Ovary (tissue), 9 donors: ENCODE measurements around the gene PPP1R1B. TPM values are rescaled to one million over a fixed set of nuclear protein-coding genes. Genes with fewer than 3 reads are reported as not detected.
A peak's percentile ranks its signal among the peaks of the same experiment; 100 is the strongest.

Experiments used
- DNase-seq, 5 donors: peaks; one replicate each; pipeline ENCODE4 v3.0.0-alpha.2; 2019 to 2020
- H3K27ac ChIP-seq, 2 donors: fragments of 200-600 bp; one replicate each; pipeline versions ENCODE4 v1.5.1 to v1.8.0; 2019 to 2022
- H3K27me3 ChIP-seq: fragments of 200-600 bp; one replicate; pipeline ENCODE4 v1.8.0; 2022
- H3K36me3 ChIP-seq: fragments of 200-600 bp; sonication (generic); one replicate; pipeline ENCODE4 v1.5.1; 2019
- H3K4me1 ChIP-seq: one replicate; pipeline ENCODE4 v1.8.1; 2013; ENCODE audit warnings: mild to moderate bottlenecking, moderate library complexity; ENCODE audit not compliant: insufficient read depth
- H3K4me3 ChIP-seq: fragments of 200-600 bp; sonication (generic); one replicate; pipeline ENCODE4 v1.5.1; 2017
- H3K9me3 ChIP-seq, 2 donors: fragments of 200-600 bp in 1 of 2; sonication (generic) in 1 of 2; one replicate each; pipeline versions ENCODE4 v1.5.1 to v1.8.1; 2013 to 2019; ENCODE audit warnings: mild to moderate bottlenecking in 1 of 2, moderate library complexity in 1 of 2
- EP300 ChIP-seq: sonication (generic); formaldehyde crosslinking; IDR thresholded peaks from one replicate; pipeline ENCODE4 v1.6.1; 2017; ENCODE audit warnings: antibody characterized with exemption
- POLR2A ChIP-seq: fragments of 450-650 bp; IDR thresholded peaks from one replicate; pipeline ENCODE4 v1.6.1; 2017; ENCODE audit warnings: antibody characterized with exemption, mild to moderate bottlenecking, moderate library complexity
- WGBS, 3 donors: extraction: QIAGEN DNeasy Blood & Tissue Kit in 1 of 3; methylation state at CpG; one replicate each; pipeline versions ENCODE4 v1.1.5 to v1.1.7; 2013 to 2017; 5-methylcytosine and 5-hydroxymethylcytosine counted together
- intact Hi-C, 4 donors: fragments of 100-400 bp; cut with DNase I; formaldehyde crosslinking; loops; one replicate each; pipeline versions ENCODE4 v1.11.0 to v1.15.1; 2022 to 2023
- polyA plus RNA-seq, 2 donors: library from polyadenylated mRNA; stranded (reverse); fragments of 200-250 nt in 1 of 2; fragments of 350-450 nt in 1 of 2; fragmentation: Illumina TruSeq in 1 of 2; extraction: RNeasy Lipid Tissue Mini Kit (QIAGEN cat#74804) in 1 of 2; gene quantifications; one replicate each; pipeline ENCODE4 v1.2.3, GENCODE V29; 2013 to 2014
- total RNA-seq, 7 donors: library from RNA; depleted of rRNA in 2 of 7; stranded (reverse); fragments of >200 nt in 2 of 7; fragmentation: NEBNext Ultra II Directional in 3 of 7; extraction: Animal tissue kit (Norgen Biotek cat#: 25700) in 3 of 7; gene quantifications; one replicate each; pipeline versions ENCODE4 v1.1.0 to v1.2.4, GENCODE V29; 2016 to 2023
- TF ChIP-seq, protein P1 (sequence below), 3 donors: fragments of 450-650 bp in 2 of 3; fragments of 200-600 bp in 1 of 3; IDR thresholded peaks; one replicate each; pipeline versions ENCODE4 v1.5.1 to v1.8.0; 2016 to 2022; ENCODE audit warnings: antibody characterized with exemption in 3 of 3, mild to moderate bottlenecking in 1 of 3
- donor health status: DM: no; HTN: no; CAD: no; lungs with moderate emphysema.
- donor health status: DM: no; HTN: no; CAD: no.
- donor health status: Bipolar disorder and iron deficiency.
- donor health status: DM: yes; HTN: yes; CAD: no.
- donor health status: DM: no; HTN: no; CAD: no.
- donor health status: DM: yes; HTN: yes; CAD: no.

The PPP1R1B gene
- total and polyA plus RNA-seq, 9 donors, result 0.43 to 23.0 (median 10.1) TPM

DNA sequence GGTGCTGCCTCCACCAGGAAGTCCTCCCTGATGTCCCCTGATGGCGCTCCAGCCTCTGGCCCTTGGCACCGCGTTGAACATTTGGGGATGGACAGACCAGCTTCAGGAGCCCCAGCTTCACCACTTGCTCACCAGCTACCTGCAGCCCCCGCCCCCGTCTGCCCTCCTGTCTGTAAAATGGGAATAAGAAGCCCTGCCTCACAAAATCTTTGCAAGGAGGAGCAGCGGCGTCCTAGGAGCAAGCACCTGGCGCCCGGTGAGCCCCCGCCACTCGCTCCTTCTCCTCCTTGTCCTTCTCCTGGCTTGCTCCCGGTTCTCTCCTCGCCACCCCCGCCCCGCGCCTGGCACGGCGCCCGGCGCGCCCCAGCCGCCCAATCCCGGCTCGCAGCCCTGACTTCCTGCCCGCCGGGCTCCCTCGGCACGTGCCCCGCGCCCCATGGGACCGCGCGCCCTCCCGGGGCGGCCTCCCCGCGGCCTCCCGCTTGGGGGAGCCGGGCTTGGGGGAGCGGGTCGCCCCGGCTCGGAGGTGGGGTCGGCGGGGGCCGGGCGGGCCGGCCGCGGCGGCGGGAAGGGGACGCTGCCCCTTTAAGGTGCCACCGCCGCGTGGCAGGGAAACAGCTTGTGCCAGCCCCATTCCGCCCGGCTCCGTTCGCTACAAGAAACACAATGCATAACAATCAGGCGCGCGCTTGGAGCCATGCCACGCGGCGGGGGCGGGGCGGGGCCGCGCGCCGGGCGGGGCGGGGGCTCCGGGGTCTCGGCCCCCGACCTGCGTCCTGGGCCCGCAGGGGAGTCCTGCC, 9.1 kb upstream of the PPP1R1B start:
- H3K4me1 ChIP-seq, result peaks cover 2% of the 10 kb centered on the region
- H3K27ac ChIP-seq, result no peak overlapping the region
- no peaks in the 10 kb centered on the region for H3K36me3 ChIP-seq
- 1 to 3% (median 2%) methylated on average over 18 to 79 of the region's 79 CpGs for WGBS, 3 donors
- H3K27me3 ChIP-seq, result no peaks in the 10 kb centered on the region
- intact Hi-C loops, result no loop called here
- peak in 4 of 5 donors; percentile 43 to 73 (median 60) for DNase-seq
- TF ChIP-seq POLR2A (no peak), EP300 (no peak)
- TF ChIP-seq, protein P1, sequence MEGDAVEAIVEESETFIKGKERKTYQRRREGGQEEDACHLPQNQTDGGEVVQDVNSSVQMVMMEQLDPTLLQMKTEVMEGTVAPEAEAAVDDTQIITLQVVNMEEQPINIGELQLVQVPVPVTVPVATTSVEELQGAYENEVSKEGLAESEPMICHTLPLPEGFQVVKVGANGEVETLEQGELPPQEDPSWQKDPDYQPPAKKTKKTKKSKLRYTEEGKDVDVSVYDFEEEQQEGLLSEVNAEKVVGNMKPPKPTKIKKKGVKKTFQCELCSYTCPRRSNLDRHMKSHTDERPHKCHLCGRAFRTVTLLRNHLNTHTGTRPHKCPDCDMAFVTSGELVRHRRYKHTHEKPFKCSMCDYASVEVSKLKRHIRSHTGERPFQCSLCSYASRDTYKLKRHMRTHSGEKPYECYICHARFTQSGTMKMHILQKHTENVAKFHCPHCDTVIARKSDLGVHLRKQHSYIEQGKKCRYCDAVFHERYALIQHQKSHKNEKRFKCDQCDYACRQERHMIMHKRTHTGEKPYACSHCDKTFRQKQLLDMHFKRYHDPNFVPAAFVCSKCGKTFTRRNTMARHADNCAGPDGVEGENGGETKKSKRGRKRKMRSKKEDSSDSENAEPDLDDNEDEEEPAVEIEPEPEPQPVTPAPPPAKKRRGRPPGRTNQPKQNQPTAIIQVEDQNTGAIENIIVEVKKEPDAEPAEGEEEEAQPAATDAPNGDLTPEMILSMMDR (IDR thresholded peaks at IDR 0.05), result no peak
- H3K4me3 ChIP-seq, result peak overlapping the region; percentile 34
- H3K9me3 ChIP-seq, result no peaks in the 10 kb centered on the region

DNA sequence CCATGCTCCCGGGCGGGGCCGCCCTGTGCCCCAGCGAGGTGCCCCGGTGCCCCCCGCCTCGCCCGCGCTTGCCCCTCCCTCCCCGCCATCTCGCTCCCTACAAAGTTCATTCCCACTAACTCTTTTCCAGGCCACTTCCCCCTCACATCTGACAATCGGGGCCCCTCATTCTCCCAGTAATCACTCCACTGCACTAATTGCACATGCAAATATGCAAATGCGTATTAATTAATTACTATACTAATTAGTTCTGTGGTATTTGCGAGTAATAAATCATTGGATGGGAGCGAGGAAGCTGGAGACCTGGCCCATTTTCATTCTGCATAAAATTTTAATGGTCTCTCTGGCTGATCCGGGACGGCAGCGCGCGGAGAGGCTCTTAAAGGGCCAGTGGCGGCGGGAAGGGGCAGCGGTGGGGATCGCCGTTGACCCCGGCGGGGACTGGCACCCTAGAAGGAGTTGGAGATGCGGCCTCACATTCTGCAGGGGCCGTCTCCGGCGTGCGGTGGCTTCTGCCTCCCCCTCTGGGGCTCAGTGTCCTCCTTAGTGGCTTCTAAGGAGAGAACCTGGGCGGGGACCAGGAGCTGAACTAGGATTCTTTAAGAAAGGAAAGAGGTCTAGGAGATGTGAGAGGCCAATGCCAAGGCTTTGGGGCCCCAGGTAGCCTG, 8.4 kb upstream of the PPP1R1B start:
- Histone ChIP-seq H3K4me1 (peaks cover 3% of the 10 kb centered on the region), H3K4me3 (peak overlapping the region; percentile 34), H3K36me3 (no peaks in the 10 kb centered on the region), H3K27ac (no peak overlapping the region), H3K9me3 (no peaks in the 10 kb centered on the region), H3K27me3 (no peaks in the 10 kb centered on the region)
- intact Hi-C loops, result no loop called here
- TF ChIP-seq, protein P1 (IDR thresholded peaks at IDR 0.05), result no peak
- TF ChIP-seq EP300 (no peak), POLR2A (no peak)
- WGBS, 3 donors, result 2 to 3% (median 2%) methylated on average over 33 of the region's 33 CpGs
- no peak for DNase-seq

DNA sequence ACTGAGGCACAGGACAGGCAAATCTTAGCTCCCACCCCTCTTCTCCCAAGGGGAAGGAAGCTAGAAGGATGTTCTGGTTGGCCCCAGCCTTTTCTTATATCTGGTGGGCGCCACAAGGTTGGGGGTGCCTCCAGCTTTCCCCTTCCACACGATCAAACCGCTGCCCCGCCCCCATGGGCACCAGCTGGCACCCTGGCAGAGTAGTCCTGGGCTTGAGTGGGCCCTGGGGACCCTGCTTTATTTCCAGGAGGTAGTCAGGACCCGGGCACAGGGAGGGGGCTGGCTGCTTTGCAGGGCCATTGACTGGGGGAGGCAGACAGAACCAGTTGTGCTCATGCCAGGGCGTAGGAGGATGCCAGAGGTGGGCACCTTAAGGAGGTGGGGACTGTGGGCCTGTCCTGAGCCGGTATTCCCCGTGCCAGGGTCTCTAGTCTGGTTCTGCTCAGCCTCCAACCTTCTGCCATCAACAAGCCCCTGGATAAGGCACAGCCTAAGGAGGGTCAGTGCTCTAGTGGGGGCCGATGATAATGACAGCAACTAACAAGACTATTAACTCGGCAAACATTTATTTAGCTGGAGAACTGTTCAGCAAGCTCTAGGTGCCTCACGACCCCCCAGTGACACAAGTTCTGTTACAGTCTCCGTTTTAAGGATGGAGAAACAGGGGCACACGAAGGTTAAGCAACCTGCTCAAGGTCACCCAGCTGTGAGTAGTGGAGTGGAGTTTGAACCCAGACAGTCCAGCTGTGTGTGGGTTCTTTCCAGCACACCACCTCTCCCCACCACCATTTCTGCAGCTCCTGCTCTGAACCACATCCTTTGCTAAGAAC, 7.6 kb upstream of the PPP1R1B start:
- 32 to 38% (median 36%) methylated on average over 13 of the region's 13 CpGs for WGBS, 3 donors
- Histone ChIP-seq H3K4me1 (peaks cover 4% of the 10 kb centered on the region), H3K36me3 (no peaks in the 10 kb centered on the region), H3K4me3 (no peak overlapping the region), H3K27ac (no peak overlapping the region), H3K27me3 (no peaks in the 10 kb centered on the region), H3K9me3 (no peaks in the 10 kb centered on the region)
- no peak for DNase-seq
- TF ChIP-seq EP300, result no peak
- TF ChIP-seq, protein P1 (IDR thresholded peaks at IDR 0.05), result no peak
- TF ChIP-seq POLR2A, result no peak
- intact Hi-C loops, result no loop called here

DNA sequence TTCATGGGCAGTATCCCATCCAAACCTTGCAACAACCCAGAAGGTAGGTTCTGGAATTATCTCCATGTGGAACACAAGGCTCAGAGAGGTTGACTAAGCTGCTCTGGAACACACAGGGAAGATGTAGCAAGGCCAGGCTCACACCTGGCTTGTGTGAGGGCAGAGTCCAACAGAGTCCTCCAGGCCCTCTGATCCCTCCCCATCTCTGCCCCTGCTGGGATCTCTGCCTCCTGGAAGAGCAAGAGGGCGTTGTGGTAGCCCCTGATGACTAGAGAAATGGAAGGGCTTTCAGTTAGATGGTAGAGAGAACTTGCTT, 7.0 kb upstream of the PPP1R1B start:
- intact Hi-C loops, result loop anchor here (5.0 to 10.0 kb wide), 4 partner anchors 48 to 133 kb away; partner anchors contain the start of genes PNMT (in 1 of the 4) and TCAP (in 1 of the 4)
- 50 to 68% (median 53%) methylated on average over 1 of the region's 1 CpG for WGBS, 3 donors
- Histone ChIP-seq H3K4me3 (no peak overlapping the region), H3K4me1 (peaks cover 4% of the 10 kb centered on the region), H3K36me3 (no peaks in the 10 kb centered on the region), H3K27me3 (no peaks in the 10 kb centered on the region), H3K27ac (no peak overlapping the region), H3K9me3 (no peaks in the 10 kb centered on the region)
- no peak for DNase-seq
- TF ChIP-seq, protein P1 (IDR thresholded peaks at IDR 0.05), result no peak
- TF ChIP-seq POLR2A (no peak), EP300 (no peak)
